ENCODE data around the gene CKAP5.
"Not testable (repeated sequence)": the region's sequence is repeated elsewhere in the genome, so short reads cannot be mapped to it uniquely, and the experiment has no call there.

CKAP5 gene

DNA sequence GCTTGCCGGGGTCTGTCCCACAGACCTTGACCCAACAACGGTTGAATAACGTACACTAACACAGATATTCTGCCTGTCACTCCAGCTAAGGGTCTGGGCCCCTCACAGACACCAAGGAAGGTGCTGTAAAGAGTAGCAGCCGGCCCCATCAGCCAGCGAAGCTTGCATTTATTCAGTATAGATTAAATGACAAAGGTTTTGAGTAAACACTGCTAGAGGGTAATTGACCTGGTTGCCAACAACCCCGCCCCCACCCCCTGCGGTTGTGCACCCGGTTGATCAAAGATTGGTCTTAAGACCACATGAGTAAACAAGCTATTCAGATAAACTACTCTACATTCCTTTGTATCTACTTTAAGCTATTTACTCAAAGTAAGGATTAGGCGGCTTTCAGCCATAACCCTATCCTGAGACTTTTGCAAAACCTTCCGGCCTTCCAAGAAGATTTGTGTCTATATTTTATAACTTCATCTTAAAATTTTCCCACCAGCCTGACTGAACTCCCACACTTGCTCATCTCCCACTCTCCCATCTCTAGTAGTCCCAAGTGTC lies 4.8 kb upstream of the CKAP5 start:
- no peak for DNase-seq

DNA sequence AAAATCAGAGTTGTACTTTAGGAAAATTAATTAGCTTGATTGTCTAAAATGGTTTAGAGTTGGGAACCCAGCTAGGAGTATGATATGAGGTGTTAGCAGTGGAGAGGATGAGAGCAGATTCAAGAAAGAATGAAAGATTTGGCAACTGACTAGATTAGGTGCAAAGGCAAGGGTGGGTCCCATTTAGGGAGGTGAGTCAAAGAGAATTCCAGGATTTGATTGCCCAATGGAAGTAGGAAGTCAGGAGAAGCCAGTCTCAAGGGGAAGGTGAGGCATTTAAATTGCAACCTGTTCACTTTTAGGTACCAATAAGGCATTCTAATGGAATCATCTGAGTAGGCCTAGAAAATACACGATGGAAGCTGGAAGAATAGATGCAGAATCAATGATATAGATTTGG lies 3.6 kb upstream of the CKAP5 start:
- DNase-seq = no peak

DNA sequence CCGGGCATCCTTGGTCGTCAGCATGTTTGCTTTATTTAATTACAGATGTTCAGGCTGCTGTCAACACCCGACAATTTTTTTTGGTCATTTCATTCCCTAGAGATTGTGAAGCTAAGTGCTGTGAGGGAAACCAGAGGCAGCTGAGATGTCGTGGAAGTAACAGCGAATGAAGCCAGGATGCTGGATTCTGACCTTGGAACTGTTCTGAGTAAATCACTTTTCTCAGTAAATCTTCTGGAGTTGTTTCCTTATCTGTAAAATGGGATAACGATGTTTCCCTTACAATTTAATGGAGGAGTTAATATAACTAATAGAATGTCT lies 390 bp upstream of the CKAP5 start:
- no peak for DNase-seq

DNA sequence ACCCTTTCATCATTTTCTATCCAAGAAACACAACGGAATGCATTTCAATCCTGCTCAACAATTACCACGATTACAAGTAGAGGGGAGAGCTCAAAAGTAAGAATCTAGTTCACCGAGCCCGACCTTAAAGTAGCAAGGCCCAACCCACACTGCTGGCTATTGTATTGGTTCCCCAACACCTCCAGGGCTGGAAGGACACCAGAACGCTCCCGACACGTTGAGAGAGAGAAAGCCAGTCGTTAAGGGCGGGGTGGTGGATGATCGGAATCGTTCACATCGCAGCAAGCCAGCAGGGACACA lies 690 bp downstream of the CKAP5 start:
- peak; percentile 87 for DNase-seq

DNA sequence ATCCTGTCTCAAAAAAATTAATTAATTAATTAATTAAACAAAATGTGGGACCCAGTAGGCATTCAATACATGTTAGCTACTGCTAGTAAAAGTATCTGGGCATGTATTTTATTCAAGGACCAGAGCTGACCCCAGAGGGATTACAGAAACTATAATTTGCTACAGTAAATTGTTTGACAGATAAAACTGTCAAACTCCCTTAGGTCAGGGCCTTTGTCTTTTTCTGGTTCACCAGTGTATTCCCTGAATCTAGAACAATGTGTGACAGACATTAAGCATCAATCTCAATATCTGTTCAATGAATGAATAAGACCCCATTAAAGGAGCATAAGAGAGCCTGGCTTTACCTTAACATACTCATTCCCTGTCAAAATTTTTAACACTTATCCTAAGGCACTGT lies 6.0 kb downstream of the CKAP5 start:
- no peak for DNase-seq

DNA sequence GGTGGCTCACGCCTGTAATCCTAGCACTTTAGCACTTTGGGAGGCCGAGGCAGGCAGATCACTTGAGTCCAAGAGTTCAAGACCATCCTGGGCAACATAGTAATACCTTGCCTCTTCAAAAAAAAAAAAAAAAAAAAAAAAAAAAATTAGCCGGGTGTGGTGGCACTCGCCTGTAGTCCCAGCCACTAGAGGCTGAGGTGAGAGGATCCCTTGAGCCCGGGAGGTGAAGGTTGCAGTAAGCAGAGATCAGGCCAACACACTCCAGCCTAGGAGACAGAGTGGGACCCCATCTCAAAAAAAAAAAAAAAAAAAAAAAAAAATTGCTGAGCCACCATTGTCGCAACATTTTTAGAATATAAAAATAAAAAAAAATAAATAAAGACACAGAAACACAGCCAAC lies 7.6 kb downstream of the CKAP5 start:
- no peak for DNase-seq

DNA sequence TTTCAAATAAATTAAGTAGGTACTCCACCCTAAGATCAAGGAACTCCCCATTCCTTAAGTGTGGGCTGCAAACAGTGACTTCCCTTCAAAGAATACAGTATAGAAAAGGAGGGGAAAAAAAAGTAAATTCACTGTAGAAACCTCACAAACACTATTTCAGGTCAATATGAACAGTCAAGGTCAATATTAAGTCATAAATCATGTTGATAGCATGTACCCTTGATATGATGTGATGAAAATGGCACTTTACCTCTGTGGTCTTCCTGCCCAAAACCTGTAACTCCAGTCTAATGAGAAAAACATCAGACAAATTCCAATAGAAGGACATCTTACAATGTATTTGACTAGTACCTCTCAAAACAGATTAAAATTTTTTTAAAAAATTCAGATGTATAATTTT lies 8.2 kb downstream of the CKAP5 start:
- no peak for DNase-seq

DNA sequence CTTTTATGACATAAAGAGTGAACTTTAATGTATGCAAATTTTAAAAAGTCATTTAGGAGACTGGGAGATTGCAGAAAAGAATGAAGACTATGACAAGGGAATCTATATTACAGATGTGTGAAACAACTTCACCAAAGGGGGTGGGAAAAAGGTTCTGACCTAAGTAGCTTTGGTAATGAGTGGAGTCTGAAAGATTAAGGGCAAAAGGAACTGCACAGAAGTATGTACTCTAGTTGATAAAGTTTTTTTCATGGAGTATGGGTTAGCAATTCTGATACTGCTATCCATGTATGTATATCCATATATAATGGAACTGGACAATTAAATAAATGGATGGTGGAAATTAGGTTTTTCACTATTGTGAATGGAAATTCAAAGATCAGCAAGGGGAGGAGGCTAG lies 9.2 kb downstream of the CKAP5 start:
- DNase-seq = no peak

DNA sequence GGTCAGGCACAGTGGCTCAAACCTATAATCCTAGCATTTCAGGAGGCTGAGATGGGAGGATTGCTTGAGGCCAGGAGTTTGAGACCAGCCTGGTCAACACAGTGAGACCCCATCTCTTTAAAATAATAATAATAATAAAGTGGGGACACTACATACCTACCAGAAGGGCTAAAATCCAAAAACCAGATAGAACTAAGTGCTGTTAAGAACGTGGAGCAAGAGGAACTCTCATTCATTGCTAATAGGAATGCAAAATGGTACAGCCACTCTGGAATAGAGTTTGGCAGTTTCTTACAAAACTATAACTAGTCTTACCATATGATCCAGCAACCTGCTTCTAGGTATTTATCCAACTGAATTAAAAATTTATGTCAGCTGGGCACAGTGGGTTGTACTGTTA lies 9.6 kb downstream of the CKAP5 start:
- no peak for DNase-seq

DNA sequence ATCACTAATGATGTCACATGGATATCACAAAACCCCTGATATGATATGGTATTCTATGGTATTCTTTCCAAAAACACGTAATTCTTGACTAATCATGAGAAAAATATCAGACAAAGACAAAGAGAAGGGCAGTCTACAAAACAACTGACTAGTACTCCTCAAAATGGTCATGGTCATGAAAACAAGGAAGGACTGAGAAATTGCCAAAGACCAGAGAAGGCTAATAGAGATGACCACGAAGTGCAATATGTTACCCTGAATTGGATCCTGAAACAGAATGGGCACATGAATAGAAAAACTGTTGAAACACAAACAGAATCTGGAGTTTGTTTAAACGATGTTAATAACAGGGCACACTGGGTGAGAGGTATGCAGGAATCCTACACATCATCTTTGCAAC lies 10.2 kb downstream of the CKAP5 start:
- no peak for DNase-seq

DNA sequence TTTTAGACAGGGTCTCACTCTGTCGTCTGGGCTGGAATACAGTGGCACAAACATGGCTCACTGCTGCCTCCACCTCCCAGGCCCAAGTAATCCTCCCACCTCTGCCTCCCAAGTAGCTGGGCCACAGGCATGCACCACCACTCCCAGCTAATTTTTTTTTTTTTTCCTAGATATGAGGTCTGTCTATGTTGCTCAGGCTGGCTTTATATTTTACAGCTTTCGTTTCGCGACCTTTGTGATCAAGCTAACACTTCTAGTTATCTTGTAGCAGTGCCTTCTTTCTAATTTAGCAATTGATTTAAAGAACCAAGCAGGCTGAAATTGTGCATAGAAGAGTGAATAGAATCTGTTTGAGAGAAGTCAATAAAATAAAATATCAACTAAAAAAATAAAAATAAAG lies 11.3 kb downstream of the CKAP5 start:
- DNase-seq = no peak

DNA sequence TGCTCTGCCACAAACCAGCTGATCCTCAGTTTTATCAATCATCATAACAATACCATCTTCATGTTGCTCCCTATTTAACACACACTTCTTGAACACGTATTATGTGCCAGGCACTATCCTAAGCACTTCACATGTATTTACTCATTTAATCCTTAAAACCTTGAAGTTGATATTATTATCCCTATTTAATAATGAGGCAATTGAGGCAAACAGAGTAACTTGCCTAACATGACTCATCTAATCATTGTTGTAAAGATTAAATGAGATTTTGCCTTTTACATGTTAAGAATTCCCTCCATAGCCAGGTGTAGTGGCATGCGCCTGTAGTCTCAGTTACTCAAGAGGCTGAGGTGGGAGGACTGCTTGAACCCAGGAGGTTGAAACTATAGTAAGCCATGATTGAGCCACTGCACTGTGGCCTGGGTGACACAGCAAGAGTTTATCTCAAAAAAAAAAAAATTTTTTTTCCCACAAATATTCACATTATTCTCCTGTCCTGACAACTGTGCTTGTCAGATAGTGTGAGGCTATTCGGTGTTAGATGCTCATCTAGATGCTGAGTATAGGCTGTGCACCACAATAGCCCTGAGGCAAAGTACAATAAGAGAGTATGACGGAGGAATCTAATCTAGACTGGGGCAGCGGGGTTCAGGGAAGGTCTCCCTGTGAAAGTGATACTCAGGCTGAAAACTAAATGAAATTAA lies 13.4 kb downstream of the CKAP5 start:
- DNase-seq = no peak

DNA sequence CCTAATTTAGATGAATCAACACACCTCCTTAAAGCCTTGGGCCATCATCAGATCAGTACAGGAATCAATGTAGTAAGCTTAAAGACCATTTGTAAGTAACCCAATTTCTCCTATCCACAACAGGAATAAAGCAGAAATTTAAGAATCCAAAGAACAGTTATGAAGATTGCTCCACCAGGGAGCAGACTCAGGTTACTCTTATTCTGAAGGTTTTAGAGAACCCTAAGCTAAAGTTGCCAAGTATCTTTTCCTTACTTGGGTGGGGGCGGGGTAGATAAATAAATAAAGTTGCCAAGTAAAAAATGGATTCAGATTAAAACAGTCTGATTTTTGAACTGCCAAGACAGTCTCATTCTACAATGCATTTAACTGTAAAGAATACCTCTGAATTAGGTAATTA lies 18.1 kb downstream of the CKAP5 start:
- DNase-seq = no peak

DNA sequence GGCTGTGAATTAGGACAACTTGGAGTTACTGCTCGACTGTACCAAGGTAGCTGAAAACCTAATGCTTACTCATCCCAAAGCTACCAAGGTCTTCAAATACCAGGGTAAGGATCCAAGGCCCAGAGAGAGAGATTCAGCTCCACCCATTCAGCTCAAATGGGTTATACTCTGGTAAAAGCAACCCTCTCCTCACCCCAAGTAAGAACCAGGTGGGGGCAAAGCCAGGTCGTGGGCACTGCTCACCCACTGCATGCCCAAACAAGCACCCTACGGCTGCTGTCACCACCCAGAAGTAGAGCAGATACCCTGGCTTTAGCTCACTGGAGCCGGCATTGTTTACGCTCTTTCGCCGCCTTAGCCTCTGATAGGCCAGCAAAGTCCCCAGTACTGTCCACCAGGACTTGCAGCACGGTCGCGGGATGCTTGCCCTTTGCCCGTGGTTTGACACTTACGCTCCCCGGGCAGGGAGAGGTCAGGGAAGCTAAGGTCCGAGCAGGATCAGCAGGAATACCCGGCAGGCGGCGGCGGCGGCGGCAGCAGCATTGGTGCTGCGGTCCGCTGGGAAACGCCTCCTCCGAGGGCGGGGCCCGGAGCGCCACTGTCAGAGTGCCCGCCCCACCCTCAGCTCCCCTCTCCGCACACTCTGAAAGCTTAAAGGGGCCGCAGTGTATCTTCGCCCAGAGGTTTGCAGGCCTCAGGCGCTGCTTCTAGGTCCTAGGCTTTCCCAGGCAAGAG lies 19.6 kb downstream of the CKAP5 start:
- peak; percentile 74 for DNase-seq

DNA sequence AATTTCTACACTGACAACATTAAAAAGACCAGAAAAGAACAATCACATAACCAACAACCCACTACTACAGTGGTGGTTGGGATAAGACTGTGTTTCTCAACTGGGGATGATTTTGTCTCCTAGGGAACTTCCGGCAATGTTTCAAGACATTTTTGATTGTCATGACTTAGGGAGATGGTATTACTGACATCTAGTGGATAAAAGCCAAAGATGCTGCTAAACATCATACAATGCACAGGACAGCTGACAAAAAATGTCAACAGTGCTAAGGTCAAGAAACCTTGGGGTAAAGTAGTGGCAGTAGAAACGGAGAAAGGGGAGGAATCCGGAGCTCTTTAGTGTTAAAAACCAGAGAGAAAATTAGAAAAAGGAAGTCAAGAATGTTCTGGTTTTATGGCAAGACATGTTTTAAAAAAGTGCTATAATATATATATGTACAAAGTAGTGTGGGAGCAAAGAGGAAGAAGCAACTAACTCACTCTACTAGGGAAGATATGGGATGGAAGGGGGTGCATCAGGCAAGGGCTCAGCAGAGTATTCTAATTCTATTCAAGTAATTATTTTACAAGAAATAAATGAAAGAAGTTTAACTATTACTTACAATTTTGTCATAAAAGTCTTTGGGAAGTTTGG lies 37.2 kb downstream of the CKAP5 start:
- DNase-seq = no peak

DNA sequence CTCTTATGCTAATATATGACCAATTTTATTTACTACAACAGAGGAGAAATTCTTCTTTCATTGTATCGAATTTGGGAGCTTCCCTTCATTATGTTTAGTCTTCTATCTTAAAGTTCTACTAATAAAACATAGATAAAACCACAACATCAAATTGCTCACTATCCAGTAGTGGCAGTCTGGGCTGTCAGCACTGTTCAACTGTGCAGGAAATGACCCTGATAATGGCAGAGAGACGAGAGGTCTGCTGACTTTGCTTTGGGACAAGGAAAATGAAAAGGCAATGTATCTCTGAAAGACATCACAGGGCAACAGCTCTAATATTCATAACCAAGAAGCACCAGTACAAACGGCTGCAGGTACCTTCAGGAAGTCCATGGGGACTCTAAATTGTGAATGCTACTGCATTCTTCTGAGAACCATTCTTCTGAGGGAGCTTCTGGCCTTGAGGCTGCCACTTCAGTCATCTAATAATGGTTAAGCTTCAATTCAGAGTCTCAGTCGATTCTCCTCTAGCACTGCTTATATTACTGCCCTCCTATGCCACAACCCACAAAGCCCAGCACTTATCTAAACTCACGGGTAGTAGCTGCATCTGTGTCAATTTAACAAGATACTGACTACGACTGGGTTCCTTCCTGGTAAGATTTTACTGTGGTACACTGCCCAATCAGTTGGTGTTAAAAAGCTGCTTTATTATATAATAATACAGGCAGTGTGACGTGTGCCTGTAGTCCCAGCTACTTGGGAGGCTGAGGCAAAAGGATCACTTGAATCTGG lies 44.2 kb downstream of the CKAP5 start:
- DNase-seq = no peak

DNA sequence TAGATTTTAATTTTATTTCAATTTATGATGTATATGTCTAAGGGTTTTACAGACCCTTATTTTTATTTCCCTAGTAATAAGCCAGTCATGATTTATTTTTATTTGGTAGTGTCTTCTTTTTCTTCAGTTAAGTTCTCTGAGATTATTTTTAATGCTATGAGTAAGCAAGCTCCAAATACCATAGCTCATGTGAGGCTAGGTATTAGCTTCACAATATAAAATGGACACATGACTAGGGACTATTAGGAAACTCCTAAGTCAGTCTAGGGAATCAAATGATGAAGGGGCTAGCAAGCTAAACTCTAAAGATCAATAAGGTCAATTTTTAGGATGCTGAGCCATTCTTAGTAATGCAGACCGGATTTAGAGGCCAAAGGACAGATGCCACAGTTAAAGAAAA lies 45.9 kb downstream of the CKAP5 start:
- no peak for DNase-seq

DNA sequence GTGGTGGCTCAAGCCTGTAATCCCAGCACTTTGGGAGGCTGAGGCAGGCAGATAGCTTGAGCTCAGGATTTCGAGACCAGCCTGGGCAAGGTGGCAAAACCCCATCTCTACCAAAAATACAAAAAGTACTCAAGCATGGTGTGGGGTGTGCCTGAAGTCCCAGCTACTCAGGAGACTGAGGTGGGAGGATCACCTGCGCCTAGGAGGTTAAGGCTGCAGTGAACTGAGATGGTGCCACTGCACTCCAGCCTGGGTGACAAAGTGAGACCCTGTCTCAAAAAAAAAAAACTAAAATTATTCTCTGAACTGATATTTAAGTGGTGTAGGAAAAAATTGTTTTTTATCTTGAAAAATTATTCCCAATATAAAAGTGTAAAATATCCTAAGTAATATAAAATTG lies 46.4 kb downstream of the CKAP5 start:
- not testable (repeated sequence) for DNase-seq

DNA sequence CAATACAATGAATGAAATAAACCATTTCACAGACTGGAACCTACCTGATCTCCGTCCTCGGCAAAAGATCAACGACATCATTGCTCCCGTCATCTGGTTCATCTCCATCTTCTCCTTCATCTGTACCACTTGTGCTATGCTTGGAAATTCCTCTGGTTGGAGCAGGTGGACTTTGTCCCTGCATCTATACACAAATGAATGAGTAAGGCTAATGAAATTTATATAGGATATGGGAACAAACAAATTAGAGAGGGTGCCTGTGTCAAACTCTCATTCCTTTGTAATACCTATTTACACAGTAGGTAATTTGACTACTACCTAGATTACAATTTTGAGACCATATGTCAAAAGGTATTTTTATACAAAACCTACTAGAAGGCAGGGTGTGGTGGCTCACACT lies 67.7 kb downstream of the CKAP5 start:
- no peak for DNase-seq

DNA sequence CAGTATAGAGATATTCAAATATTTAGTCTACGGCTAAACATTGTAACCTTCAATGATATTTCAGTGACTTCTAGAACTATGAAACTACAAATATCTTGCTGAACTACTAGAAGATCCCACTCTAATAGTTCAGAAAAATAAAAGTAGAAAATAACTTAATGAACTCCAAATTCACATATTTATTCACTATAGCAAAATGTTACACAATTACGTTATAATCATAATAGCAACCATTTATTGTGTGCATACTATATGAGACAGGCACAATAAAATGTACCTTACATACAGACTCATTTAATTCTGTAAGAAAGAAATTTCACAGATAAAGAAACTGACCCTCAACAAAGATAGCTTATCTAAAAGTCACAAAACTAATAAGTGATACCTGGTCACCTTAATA lies 69.2 kb downstream of the CKAP5 start:
- DNase-seq = no peak

DNA sequence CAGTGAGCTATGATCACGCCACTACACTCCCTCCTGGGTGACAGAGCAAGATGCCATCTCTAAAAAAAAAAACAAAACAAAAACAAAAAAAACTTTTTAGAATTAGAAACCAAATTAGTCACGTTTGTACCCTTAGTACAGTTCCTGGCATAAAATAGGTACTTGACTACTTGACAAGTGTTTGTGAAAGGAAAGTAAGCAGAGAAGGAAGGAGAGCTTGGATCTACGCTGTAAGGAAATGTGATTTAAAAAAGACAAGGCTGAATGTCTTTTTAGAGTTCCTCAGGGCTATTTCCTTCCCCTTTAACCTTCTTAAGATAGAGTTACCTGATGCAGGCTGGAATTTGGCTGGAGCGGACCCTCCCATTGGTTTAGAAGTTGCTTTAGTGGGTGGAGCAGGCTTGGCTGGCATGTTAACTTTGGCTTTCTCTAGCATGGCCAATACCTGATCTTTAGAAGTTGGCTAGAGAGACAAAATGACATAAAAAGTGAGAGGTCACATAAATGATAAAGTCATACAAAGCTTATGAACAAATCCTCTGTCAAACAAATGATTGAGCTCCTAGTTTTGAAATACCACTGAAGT lies 76.4 kb downstream of the CKAP5 start:
- DNase-seq = no peak

DNA sequence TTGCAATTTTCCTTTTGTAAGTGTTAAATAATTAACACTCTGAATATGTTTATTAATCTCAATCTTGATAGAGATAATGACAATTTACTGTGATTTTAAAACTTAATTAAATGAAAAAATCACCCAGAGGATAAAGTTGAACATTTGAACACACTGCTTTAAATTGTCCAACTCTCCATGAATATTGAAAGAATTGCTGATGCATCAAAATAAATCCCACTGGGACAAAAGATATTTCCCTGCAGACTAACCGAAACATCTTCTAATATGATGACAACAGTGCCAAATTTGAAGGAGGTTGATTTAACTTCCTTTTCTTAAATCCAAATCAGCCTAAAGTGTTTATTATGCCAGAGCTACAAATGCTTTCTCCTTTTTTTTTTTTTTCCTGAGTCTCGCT lies 79.4 kb downstream of the CKAP5 start:
- DNase-seq = no peak

DNA sequence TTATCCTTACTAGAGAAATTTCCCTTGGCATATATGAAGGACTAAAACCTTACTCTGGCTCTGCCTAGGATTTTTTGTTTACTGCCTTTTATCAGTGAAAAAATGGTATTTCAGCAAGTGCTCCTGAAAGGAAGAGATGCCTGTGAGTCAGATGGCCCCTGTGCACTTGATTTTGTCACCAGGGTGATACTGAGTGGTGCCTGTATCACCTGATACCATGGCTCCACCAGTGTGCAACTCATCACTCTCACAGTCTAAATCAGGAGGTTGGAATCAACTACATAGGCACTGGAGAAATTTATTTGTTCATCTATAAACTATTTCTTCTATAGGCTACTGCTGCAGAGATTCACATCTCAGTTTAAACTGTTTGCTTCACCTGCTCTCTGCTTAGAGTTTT lies 83.8 kb downstream of the CKAP5 start:
- no peak for DNase-seq
